NB4 (cell line): ENCODE data around the gene STK32B.

Experiments used
- DNase-seq: peaks from one replicate; pipeline ENCODE4 v3.0.0; 2010; ENCODE audit warnings: low read depth
- H3K4me3 ChIP-seq: one replicate; pipeline ENCODE4 v1.5.1; 2011; ENCODE audit warnings: mild to moderate bottlenecking, low read depth, low read length, moderate library complexity
- MYC ChIP-seq: IDR thresholded peaks from 2 replicates; pipeline ENCODE4 v1.6.1; 2011; ENCODE audit warnings: low read depth, low read length
- POLR2A ChIP-seq: IDR thresholded peaks from 2 replicates; pipeline ENCODE4 v1.6.1; 2011; ENCODE audit warnings: mild to moderate bottlenecking; ENCODE audit not compliant: insufficient read length; ENCODE audit errors: extremely low read depth
- TF ChIP-seq, protein P1 (sequence below): IDR thresholded peaks from one replicate; pipeline ENCODE4 v1.5.1; 2012; ENCODE audit warnings: low read depth, low read length
- TF ChIP-seq, protein P2 (sequence below): IDR thresholded peaks from 2 replicates; pipeline ENCODE4 v1.6.1; 2011; ENCODE audit warnings: low read depth, low read length

The STK32B gene

DNA sequence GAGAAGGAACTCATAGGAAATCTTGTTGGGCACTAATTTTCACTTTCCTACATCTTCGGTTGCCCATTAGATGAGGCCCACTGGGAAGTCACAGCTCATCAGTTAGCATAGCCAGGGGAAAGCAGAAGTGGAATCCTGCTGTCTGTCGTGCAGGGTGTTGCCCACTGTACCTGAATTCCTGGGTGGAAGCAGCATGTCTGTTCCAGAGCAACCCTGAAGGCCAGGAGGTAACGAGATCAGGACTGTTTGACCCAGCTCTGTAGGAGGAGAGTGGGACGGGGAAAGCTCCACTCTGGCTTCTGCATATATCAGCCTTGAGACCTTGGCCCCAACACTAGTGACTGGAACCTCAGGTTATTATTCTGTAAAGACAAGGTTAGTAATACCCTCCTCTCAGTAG, 361.0 kb downstream of the STK32B start:
- DNase-seq, result no peak
- TF ChIP-seq, protein P1, sequence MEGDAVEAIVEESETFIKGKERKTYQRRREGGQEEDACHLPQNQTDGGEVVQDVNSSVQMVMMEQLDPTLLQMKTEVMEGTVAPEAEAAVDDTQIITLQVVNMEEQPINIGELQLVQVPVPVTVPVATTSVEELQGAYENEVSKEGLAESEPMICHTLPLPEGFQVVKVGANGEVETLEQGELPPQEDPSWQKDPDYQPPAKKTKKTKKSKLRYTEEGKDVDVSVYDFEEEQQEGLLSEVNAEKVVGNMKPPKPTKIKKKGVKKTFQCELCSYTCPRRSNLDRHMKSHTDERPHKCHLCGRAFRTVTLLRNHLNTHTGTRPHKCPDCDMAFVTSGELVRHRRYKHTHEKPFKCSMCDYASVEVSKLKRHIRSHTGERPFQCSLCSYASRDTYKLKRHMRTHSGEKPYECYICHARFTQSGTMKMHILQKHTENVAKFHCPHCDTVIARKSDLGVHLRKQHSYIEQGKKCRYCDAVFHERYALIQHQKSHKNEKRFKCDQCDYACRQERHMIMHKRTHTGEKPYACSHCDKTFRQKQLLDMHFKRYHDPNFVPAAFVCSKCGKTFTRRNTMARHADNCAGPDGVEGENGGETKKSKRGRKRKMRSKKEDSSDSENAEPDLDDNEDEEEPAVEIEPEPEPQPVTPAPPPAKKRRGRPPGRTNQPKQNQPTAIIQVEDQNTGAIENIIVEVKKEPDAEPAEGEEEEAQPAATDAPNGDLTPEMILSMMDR, result no peak
- H3K4me3 ChIP-seq, result no peak overlapping the region

DNA sequence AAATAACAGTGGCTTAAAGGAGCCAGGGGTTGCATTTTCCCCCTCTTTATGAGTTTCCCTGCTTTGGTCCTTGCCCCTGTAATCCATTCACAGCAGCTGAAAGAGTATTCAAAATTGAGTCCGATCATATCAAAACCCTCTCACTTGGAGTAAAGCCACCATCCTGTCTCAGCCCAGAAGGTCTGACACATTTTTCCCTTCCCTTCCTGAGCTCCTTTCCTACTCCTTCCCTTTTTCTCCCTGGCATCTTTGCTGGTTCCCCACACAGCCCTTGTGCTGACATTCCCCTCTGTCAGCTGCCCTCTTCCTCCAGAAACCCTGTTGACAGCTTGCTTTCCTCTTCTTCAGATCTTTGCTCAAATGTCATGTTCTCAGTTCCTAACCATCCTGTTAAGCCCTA, 361.5 kb downstream of the STK32B start:
- DNase-seq, result no peak
- H3K4me3 ChIP-seq, result no peak overlapping the region

DNA sequence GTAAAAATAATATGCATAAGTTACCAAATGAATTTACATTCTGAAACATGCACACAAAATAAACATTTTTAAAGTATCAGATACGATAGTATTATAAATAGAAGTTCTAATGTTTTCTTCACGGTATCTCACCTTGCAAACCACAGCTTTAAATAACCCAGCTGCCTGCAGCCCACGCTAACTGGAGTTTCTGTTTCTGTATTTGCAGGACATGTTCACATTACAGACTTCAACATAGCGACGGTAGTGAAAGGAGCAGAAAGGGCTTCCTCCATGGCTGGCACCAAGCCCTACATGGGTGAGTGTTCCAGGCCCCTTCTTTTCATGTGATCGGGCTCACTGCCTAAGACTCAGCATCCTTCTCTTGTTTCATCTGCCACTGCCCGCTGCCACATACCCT, 365.4 kb downstream of the STK32B start:
- H3K4me3 ChIP-seq, result no peak overlapping the region
- no peak for DNase-seq
- TF ChIP-seq, protein P1, result no peak
- no peak for TF ChIP-seq POLR2A
- no peak for TF ChIP-seq MYC
- TF ChIP-seq, protein P2, sequence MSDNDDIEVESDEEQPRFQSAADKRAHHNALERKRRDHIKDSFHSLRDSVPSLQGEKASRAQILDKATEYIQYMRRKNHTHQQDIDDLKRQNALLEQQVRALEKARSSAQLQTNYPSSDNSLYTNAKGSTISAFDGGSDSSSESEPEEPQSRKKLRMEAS, result no peak

More for the DNA sequence above, 361.5 kb downstream of the STK32B start:
- TF ChIP-seq MYC, result no peak
- TF ChIP-seq, protein P1, result no peak
- TF ChIP-seq POLR2A, result no peak
- TF ChIP-seq, protein P2, result no peak

DNA sequence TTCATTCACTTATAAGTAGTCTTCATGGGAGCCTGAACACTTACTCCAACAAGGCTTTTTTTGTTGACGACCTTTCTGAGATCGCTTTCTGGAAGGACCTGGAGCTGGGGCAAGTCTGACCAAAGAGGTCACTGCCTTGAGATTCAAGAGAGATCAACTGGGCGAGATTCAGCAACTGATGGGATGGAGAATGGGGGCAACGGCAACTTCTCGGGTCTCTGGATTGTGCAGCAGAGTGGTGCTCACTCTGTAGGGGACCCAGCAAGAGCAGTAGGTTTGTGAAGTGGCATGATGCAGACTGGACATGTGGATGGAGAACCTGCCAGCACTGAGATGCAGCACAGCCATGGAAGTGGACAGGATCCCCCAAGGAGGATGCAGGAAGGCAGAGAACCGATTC, 369.0 kb downstream of the STK32B start:
- DNase-seq, result no peak

DNA sequence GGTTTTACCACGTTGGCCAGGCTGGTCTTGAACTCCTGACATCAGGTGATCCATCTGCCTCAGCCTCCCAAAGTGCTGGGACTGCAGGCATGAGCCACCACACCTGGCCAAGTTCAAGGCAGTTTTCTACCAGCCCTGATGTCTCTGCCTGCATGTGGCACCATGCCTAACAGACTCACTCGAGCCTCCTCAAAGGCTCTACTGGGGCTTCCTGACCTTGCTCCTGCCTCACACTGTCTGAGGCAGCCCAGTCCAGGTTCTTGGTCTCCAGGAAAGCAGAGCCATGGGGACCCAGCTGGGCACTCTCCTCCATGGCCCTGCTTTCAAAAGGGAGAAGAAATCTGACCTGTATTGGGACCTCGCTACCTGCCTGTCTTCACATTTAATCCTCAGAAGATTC, 370.1 kb downstream of the STK32B start:
- H3K4me3 ChIP-seq, result no peak overlapping the region
- TF ChIP-seq, protein P2, result no peak
- TF ChIP-seq MYC (no peak), POLR2A (no peak)
- TF ChIP-seq, protein P1, result no peak
- DNase-seq, result no peak

More for the DNA sequence above, 369.0 kb downstream of the STK32B start:
- TF ChIP-seq POLR2A, result no peak
- no peak overlapping the region for H3K4me3 ChIP-seq

DNA sequence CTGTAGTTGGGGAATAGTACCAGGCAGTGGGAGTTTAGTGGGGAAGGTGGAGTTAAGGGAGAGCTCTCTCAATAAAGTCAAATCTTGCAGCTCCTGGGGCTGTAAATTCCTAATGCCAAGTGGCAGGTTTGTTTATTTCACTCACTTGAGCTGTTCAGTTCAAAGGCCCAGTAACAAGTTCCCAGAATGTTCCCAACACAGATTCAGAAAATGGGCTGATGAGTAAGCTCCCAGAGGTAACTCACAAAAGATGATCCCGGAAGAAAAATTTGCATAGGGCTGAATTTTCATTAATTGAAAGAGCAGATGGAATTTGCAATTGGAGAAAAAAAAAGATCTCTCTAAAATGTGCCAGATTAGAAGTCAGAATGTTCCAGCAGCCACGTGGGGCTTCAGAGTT, 370.9 kb downstream of the STK32B start:
- DNase-seq, result no peak
- TF ChIP-seq, protein P2, result no peak
- TF ChIP-seq MYC (no peak), POLR2A (no peak)
- TF ChIP-seq, protein P1, result no peak

DNA sequence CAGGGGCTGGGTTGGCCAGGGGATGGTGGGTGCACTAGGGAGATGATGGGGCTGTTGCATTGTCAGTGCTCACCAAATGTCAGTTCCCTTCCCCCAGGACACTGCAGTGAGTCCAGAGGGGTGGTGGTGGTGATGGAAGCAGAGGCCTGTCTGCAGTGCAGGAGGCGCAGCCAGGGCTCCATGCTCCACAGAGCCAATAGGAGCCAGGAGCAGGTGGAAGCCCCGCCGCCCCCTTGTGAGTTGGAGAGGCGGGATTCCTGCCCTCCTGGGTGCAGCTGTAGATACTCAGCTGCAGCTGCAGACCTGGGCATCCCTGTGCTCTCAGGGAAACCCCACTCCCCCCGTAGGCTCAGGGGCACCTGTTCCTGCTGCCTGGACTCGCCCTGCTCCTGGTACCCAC, 372.4 kb downstream of the STK32B start:
- DNase-seq, result no peak
- no peak overlapping the region for H3K4me3 ChIP-seq
- TF ChIP-seq MYC (no peak), POLR2A (no peak)
- TF ChIP-seq, protein P2, result no peak
- TF ChIP-seq, protein P1, result no peak

More for the DNA sequence above, 370.9 kb downstream of the STK32B start:
- H3K4me3 ChIP-seq, result no peak overlapping the region
